Measurements from ENCODE around the gene PCGF1. TPM values are rescaled to one million over a fixed set of nuclear protein-coding genes. Genes with fewer than 3 reads are reported as not detected.

The PCGF1 gene
- total RNA-seq, 1 experiment from 2014 or later, result 28.1 TPM

DNA sequence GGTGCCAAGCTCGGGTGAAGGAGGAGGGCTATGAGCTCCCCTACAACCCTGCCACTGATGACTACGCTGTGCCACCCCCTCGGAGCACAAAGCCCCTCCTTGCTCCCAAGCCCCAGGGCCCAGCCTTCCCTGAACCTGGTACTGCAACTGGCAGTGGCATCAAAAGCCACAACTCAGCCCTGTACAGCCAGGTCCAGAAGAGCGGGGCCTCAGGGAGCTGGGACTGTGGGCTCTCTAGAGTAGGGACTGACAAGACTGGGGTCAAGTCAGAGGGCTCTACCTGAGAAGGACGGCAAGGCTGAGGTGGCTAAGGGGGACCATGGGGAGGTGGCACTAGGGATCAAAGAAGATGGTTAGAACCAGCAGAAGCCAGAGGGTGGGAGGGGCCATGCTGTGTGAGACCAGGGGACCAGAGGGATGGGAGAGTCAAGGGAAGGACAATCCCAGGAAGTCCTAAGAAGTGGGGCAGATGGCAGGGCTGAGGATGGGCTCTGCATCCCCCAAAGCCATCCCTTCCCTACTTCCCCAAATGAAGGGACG lies 49.4 kb upstream of the PCGF1 start:
- H3K4me1 ChIP-seq (ENCODE audit: insufficient read depth, low read length), result 0 out of 2 replicates have a peak, but pooled peaks cover 5% of the 10 kb centered on the region
- no peak overlapping the region; the same call in 1 of the 2 replicates for H3K14ac ChIP-seq (ENCODE audit: insufficient read depth, low read length)
- H4K8ac ChIP-seq (replicated peaks; ENCODE audit: insufficient read length, low read depth, low read length), result no peak overlapping the region
- no peak overlapping the region for H3K56ac ChIP-seq (ENCODE audit: insufficient read length, low read depth, low read length)
- no peak overlapping the region for H2BK20ac ChIP-seq (ENCODE audit: low read depth, low read length, poor library complexity, severe bottlenecking)
- H3K27ac Mint-ChIP-seq, result 0 out of 7 replicates have a peak overlapping the region, but pooled peaks of 1 of the 3 experiments have one; percentile 49
- no peak overlapping the region for H3K18ac ChIP-seq (ENCODE audit: insufficient read length, low read depth, low read length)
- H3K9me3 ChIP-seq (ENCODE audit: control insufficient read depth, low read depth, low read length), result no peaks in the 10 kb centered on the region
- whole genome bisulfite sequencing (ENCODE audit: extremely low coverage, insufficient read length, low lambda C conversion rate), result no CpG with 5 or more reads among the region's 6 CpGs
- peaks cover 0 to 16% (median 12%) of the 10 kb centered on the region in 3 experiments; a peak in 4 of 7 replicates for H3K36me3 Mint-ChIP-seq (ENCODE audit: insufficient read depth in 1 of 3, low read depth in 3 of 3)
- H3K27me3 Mint-ChIP-seq (ENCODE audit: low read depth), result peaks cover 45% of the 10 kb centered on the region
- no peaks in the 10 kb centered on the region; the same call in 1 of the 2 replicates for H3K27me3 ChIP-seq (ENCODE audit: insufficient read depth, low read length)
- H3K4me2 ChIP-seq (ENCODE audit: insufficient read depth, insufficient read length, low read length), result no peak overlapping the region
- H2AFZ ChIP-seq (ENCODE audit: low read length), result no peak overlapping the region
- H2BK15ac ChIP-seq (ENCODE audit: low read depth, low read length), result no peak overlapping the region
- no peaks in the 10 kb centered on the region for H4K20me1 ChIP-seq (ENCODE audit: control insufficient read depth, insufficient read depth, insufficient read length)
- H3K9ac ChIP-seq (ENCODE audit: extremely low read depth, insufficient read length, low read length), result no peak overlapping the region
- H2BK12ac ChIP-seq (ENCODE audit: insufficient read length, low read depth, low read length), result no peak overlapping the region
- TF ChIP-seq, protein P1, sequence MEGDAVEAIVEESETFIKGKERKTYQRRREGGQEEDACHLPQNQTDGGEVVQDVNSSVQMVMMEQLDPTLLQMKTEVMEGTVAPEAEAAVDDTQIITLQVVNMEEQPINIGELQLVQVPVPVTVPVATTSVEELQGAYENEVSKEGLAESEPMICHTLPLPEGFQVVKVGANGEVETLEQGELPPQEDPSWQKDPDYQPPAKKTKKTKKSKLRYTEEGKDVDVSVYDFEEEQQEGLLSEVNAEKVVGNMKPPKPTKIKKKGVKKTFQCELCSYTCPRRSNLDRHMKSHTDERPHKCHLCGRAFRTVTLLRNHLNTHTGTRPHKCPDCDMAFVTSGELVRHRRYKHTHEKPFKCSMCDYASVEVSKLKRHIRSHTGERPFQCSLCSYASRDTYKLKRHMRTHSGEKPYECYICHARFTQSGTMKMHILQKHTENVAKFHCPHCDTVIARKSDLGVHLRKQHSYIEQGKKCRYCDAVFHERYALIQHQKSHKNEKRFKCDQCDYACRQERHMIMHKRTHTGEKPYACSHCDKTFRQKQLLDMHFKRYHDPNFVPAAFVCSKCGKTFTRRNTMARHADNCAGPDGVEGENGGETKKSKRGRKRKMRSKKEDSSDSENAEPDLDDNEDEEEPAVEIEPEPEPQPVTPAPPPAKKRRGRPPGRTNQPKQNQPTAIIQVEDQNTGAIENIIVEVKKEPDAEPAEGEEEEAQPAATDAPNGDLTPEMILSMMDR (conservative IDR thresholded peaks at IDR 0.05), result no peak
- H4K5ac ChIP-seq (ENCODE audit: insufficient read length, low read depth, low read length), result no peak overlapping the region
- H2BK5ac ChIP-seq (ENCODE audit: insufficient read length, low read length), result no peak overlapping the region
- H3K23me2 ChIP-seq (ENCODE audit: insufficient read length, low read depth, low read length, poor library complexity, severe bottlenecking), result peaks cover 20% of the 10 kb centered on the region
- H2AK5ac ChIP-seq (ENCODE audit: insufficient read length, low read length), result no peak overlapping the region
- H3K4me3 Mint-ChIP-seq, result peak overlapping the region in 1 of 2 experiments; percentile 38; a peak in 1 of 5 replicates
- H3K23ac ChIP-seq (ENCODE audit: insufficient read length, low read depth, low read length), result no peak overlapping the region
- H3T11ph ChIP-seq (ENCODE audit: low read length), result no peak overlapping the region
- no peaks in the 10 kb centered on the region for H3K79me2 ChIP-seq (ENCODE audit: insufficient read depth, low read length)
- no peak overlapping the region for H3K27ac ChIP-seq (ENCODE audit: insufficient read length, low read depth, low read length)
- no peak overlapping the region for H4K91ac ChIP-seq (ENCODE audit: insufficient read length, low read depth, low read length)
- H3K4me1 Mint-ChIP-seq, result peaks cover 19 to 25% of the 10 kb centered on the region in 2 experiments
- no peaks in the 10 kb centered on the region for H3K9me3 Mint-ChIP-seq
- no peak for DNase-seq
- H3K79me1 ChIP-seq (ENCODE audit: insufficient read depth, low read depth, low read length, poor library complexity, severe bottlenecking), result no peaks in the 10 kb centered on the region
- no peak overlapping the region for H2BK120ac ChIP-seq (ENCODE audit: low read depth, low read length, poor library complexity, severe bottlenecking)
- no peak overlapping the region for H3K4ac ChIP-seq (ENCODE audit: low read depth, low read length)

All from H9 (cell line).